ENCODE measurements around the gene PIN1. TPM values are rescaled to one million over a fixed set of nuclear protein-coding genes. Genes with fewer than 3 reads are reported as not detected.

Gene PIN1
- total and polyA plus RNA-seq, 2 of the 13 experiments (the other 11 are each of a cell fraction or from before 2014, with no cell fraction given), result 31.9 to 72.0 TPM

- Histone ChIP-seq H3K79me2 (ENCODE audit: insufficient read depth, low read length) (no peaks in the 10 kb centered on the region), H3K27ac (ENCODE audit: extremely low read length, insufficient read depth, low read length) (peak overlapping the region; percentile 43), H3K4me2 (ENCODE audit: low read depth, low read length) (peak overlapping the region; percentile 90), H3K4me3 (replicated peaks in 1 of 3; ENCODE audit: insufficient read depth in 1 of 3, low read depth in 2 of 3, low read length in 3 of 3) (peak overlapping the region; percentile 60 to 78 (median 75); a peak in 5 of 6 replicates), H3K27me3 (ENCODE audit: control insufficient read depth in 1 of 2, insufficient read depth in 2 of 2, low read length in 2 of 2) (no peaks in the 10 kb centered on the region), H3K36me3 (replicated peaks in 1 of 2; ENCODE audit: control insufficient read depth in 1 of 2, insufficient read depth in 2 of 2, low read length in 2 of 2) (no peaks in the 10 kb centered on the region), H3K4me1 (ENCODE audit: insufficient read depth, low read length) (peaks cover 23% of the 10 kb centered on the region), H3K9ac (ENCODE audit: insufficient read depth, low read depth, low read length) (peak overlapping the region; percentile 46), H2AFZ (ENCODE audit: low read length) (no peak overlapping the region), H4K20me1 (ENCODE audit: insufficient read depth, low read length) (no peaks in the 10 kb centered on the region), H3K9me3 (ENCODE audit: low read length) (no peaks in the 10 kb centered on the region)
- DNase-seq (ENCODE audit: low spot score) (peak; percentile 76), ATAC-seq (peak; percentile 69), FAIRE-seq (no peak)
- no TSS peak for BruUV-seq (replicated peaks)
- POLR2A ChIA-PET, result no interaction called here
- in situ Hi-C loops (cut with HindIII; ENCODE audit: extremely low pct_ligation_motif_present, low pct_unique_long_range_greater_than_20kb), result loop anchor here (5.0 to 25.0 kb wide), 2 partner anchors 164 to 654 kb away; partner anchors contain the start of genes OR7G3 and ZNF317
- intact Hi-C loops (cut with micrococcal nuclease; ENCODE audit: unreplicated experiment), result loop anchor here (1.0 to 10.0 kb wide), 3 partner anchors 28 to 655 kb away; partner anchors contain the start of gene FBXL12
- WGBS (ENCODE audit: low lambda C conversion rate), result 4% methylated on average over 50 of the region's 50 CpGs
- CTCF ChIA-PET (ENCODE audit: low intra/inter-chr PET ratio, low total read pairs), result interaction anchor here (1.1 kb wide), 1 partner anchor 166 kb away, joined by 5 read pairs; no protein-coding TSS in a partner anchor
- TF ChIP-seq SP5 (CRISPR knock-in tag; IDR thresholded peaks at IDR 0.05; ENCODE audit: borderline replicate concordance, low read depth) (0 out of 2 replicates have a peak, but pooled peaks have one; percentile 39), POLR2A (IDR thresholded peaks at IDR 0.05; ENCODE audit: insufficient read depth in 1 of 2, low read depth in 2 of 2, low read length in 2 of 2) (0 out of 4 replicates have a peak, but pooled peaks of 1 of the 2 experiments have one; percentile 36), ZSCAN9 (CRISPR knock-in tag; IDR thresholded peaks at IDR 0.05; ENCODE audit: borderline replicate concordance) (no peak), CHD2 (IDR thresholded peaks at IDR 0.05; ENCODE audit: low read depth, low read length) (peak; percentile 66; the same call in 1 of the 2 replicates), NCOR1 (IDR thresholded peaks at IDR 0.05; ENCODE audit: borderline replicate concordance, low read length) (no peak), HOXA3 (CRISPR knock-in tag; IDR thresholded peaks at IDR 0.05) (peak; percentile 17; the same call in 1 of the 2 replicates), SAP130 (CRISPR knock-in tag; IDR thresholded peaks at IDR 0.05; ENCODE audit: low read depth) (peak; percentile 38; the same call in 1 of the 2 replicates), HOMEZ (CRISPR knock-in tag; IDR thresholded peaks at IDR 0.05; ENCODE audit: low read depth) (peak; percentile 42; the same call in 1 of the 2 replicates), HMGA1 (CRISPR knock-in tag; conservative IDR thresholded peaks at IDR 0.05) (no peak), SP4 (CRISPR knock-in tag; IDR thresholded peaks at IDR 0.05) (peak; percentile 56; the same call in 1 of the 2 replicates), SP1 (IDR thresholded peaks at IDR 0.05) (no peak), SP1 (CRISPR knock-in tag; IDR thresholded peaks at IDR 0.05) (peak; percentile 61), ZNF547 (CRISPR knock-in tag; IDR thresholded peaks at IDR 0.05) (no peak), MAZ (IDR thresholded peaks at IDR 0.05; ENCODE audit: borderline replicate concordance, low read depth, low read length) (no peak), MAZ (CRISPR knock-in tag; IDR thresholded peaks at IDR 0.05; ENCODE audit: low read depth) (0 out of 2 replicates have a peak, but pooled peaks have one; percentile 33)
- TF ChIP-seq, protein P1, sequence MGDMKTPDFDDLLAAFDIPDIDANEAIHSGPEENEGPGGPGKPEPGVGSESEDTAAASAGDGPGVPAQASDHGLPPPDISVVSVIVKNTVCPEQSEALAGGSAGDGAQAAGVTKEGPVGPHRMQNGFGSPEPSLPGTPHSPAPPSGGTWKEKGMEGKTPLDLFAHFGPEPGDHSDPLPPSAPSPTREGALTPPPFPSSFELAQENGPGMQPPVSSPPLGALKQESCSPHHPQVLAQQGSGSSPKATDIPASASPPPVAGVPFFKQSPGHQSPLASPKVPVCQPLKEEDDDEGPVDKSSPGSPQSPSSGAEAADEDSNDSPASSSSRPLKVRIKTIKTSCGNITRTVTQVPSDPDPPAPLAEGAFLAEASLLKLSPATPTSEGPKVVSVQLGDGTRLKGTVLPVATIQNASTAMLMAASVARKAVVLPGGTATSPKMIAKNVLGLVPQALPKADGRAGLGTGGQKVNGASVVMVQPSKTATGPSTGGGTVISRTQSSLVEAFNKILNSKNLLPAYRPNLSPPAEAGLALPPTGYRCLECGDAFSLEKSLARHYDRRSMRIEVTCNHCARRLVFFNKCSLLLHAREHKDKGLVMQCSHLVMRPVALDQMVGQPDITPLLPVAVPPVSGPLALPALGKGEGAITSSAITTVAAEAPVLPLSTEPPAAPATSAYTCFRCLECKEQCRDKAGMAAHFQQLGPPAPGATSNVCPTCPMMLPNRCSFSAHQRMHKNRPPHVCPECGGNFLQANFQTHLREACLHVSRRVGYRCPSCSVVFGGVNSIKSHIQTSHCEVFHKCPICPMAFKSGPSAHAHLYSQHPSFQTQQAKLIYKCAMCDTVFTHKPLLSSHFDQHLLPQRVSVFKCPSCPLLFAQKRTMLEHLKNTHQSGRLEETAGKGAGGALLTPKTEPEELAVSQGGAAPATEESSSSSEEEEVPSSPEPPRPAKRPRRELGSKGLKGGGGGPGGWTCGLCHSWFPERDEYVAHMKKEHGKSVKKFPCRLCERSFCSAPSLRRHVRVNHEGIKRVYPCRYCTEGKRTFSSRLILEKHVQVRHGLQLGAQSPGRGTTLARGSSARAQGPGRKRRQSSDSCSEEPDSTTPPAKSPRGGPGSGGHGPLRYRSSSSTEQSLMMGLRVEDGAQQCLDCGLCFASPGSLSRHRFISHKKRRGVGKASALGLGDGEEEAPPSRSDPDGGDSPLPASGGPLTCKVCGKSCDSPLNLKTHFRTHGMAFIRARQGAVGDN (CRISPR knock-in tag; IDR thresholded peaks at IDR 0.05), result 0 out of 2 replicates have a peak, but pooled peaks have one; percentile 21
Measured at GRCh38 chr19:9791552-9792205, 43.4 kb upstream of the PIN1 start.
